CD14-positive monocyte (primary cell): Measurements from ENCODE around the gene CATSPERB. TPM values are rescaled to one million over a fixed set of nuclear protein-coding genes. Genes with fewer than 3 reads are reported as not detected.
"Not testable (repeated sequence)": the region's sequence is repeated elsewhere in the genome, so short reads cannot be mapped to it uniquely, and the experiment has no call there.

Source experiments
- DNase-seq, 3 donors: peaks; one replicate each; pipeline ENCODE4 v3.0.0-alpha.2; 2011 to 2022
- H2AFZ ChIP-seq: 2 replicates; pipeline ENCODE4 v1.6.0; 2012; ENCODE audit warnings: mild to moderate bottlenecking, low read depth, low read length, inconsistent platforms; ENCODE audit not compliant: insufficient read depth, poor library complexity, severe bottlenecking
- H3K27ac ChIP-seq, 2 donors: 1 replicate in 1 of 2; 2 replicates in 1 of 2; pipeline ENCODE4 v1.5.1; 2012 to 2013; ENCODE audit warnings: low read length in 2 of 2, control low read depth in 1 of 2, inconsistent platforms in 1 of 2, low read depth in 1 of 2, mild to moderate bottlenecking in 1 of 2
- H3K27me3 ChIP-seq, 2 donors: one replicate each; pipeline versions ENCODE4 v1.6.0 to v1.6.1; 2011 to 2013; ENCODE audit warnings: low read length in 2 of 2; ENCODE audit not compliant: control insufficient read depth in 2 of 2, insufficient read depth in 2 of 2
- H3K36me3 ChIP-seq, 2 donors: replicated peaks in 1 of 2; 1 replicate in 1 of 2; 2 replicates in 1 of 2; pipeline versions ENCODE4 v1.5.1 to v1.6.1; 2012 to 2013; ENCODE audit warnings: low read length in 2 of 2, control low read depth in 1 of 2, inconsistent platforms in 1 of 2, mild to moderate bottlenecking in 1 of 2; ENCODE audit not compliant: insufficient read depth in 2 of 2, control insufficient read depth in 1 of 2
- H3K4me1 ChIP-seq, 2 donors: 1 replicate in 1 of 2; 2 replicates in 1 of 2; pipeline versions ENCODE4 v1.5.1 to v1.6.1; 2012 to 2013; ENCODE audit warnings: low read length in 2 of 2, control low read depth in 1 of 2, inconsistent platforms in 1 of 2, mild to moderate bottlenecking in 1 of 2, moderate library complexity in 1 of 2; ENCODE audit not compliant: insufficient read depth in 2 of 2, control insufficient read depth in 1 of 2
- H3K4me2 ChIP-seq: replicated peaks from 2 replicates; pipeline ENCODE3; 2012; ENCODE audit warnings: low read length, moderate library complexity, mild to moderate bottlenecking; ENCODE audit not compliant: poor library complexity, severe bottlenecking; ENCODE audit errors: extremely low read depth
- H3K4me3 ChIP-seq, 3 experiments: fragments of 200-600 bp in 1 of 3; sonication (generic) in 1 of 3; replicated peaks in 1 of 3; 1 replicate in 2 of 3; 2 replicates in 1 of 3; pipeline ENCODE4 v1.5.1; 2011 to 2013; ENCODE audit warnings: low read length in 3 of 3, mild to moderate bottlenecking in 3 of 3, control low read depth in 2 of 3, low read depth in 2 of 3, inconsistent platforms in 1 of 3, moderate library complexity in 1 of 3
- H3K79me2 ChIP-seq: 2 replicates; pipeline ENCODE4 v1.6.0; 2012; ENCODE audit warnings: mild to moderate bottlenecking, control low read depth, inconsistent platforms, low read length, moderate library complexity; ENCODE audit not compliant: insufficient read depth
- H3K9ac ChIP-seq: 2 replicates; pipeline ENCODE4 v1.6.0; 2017; ENCODE audit warnings: low read length, mild to moderate bottlenecking; ENCODE audit not compliant: insufficient read depth, poor library complexity, severe bottlenecking
- H3K9me3 ChIP-seq, 2 donors: replicated peaks in 1 of 2; 1 replicate in 1 of 2; 2 replicates in 1 of 2; pipeline versions ENCODE4 v1.5.1 to v1.6.1; 2012 to 2013; ENCODE audit warnings: low read length in 2 of 2, control low read depth in 1 of 2; ENCODE audit not compliant: control insufficient read depth in 1 of 2, insufficient read depth in 1 of 2
- H4K20me1 ChIP-seq: 2 replicates; pipeline ENCODE4 v1.6.0; 2012; ENCODE audit warnings: mild to moderate bottlenecking, low read length, control low read depth, moderate library complexity; ENCODE audit not compliant: insufficient read depth
- H3K27ac Mint-ChIP-seq, 7 donors: one replicate each; pipeline ENCODE4 v1.8.0; 2020; ENCODE audit warnings: mild to moderate bottlenecking in 7 of 7, mixed read lengths in 7 of 7, moderate library complexity in 6 of 7, inconsistent platforms in 2 of 7
- H3K27me3 Mint-ChIP-seq, 3 donors: one replicate each; pipeline ENCODE4 v1.8.0; 2021 to 2022; ENCODE audit warnings: low read depth in 3 of 3, mild to moderate bottlenecking in 3 of 3, mixed read lengths in 3 of 3, moderate library complexity in 3 of 3, inconsistent platforms in 1 of 3
- H3K36me3 Mint-ChIP-seq, 2 donors: one replicate each; pipeline ENCODE4 v1.8.0; 2020; ENCODE audit warnings: mixed read lengths in 2 of 2, inconsistent platforms in 1 of 2, mild to moderate bottlenecking in 1 of 2
- H3K4me1 Mint-ChIP-seq: one replicate; pipeline ENCODE4 v1.8.0; 2020; ENCODE audit warnings: mild to moderate bottlenecking, mixed read lengths
- H3K4me3 Mint-ChIP-seq, 2 donors: one replicate each; pipeline ENCODE4 v1.8.0; 2020; ENCODE audit warnings: mild to moderate bottlenecking in 2 of 2, mixed read lengths in 2 of 2, moderate library complexity in 1 of 2
- H3K9me3 Mint-ChIP-seq, 7 donors: one replicate each; pipeline ENCODE4 v1.8.0; 2020 to 2022; ENCODE audit warnings: mixed read lengths in 7 of 7, mild to moderate bottlenecking in 6 of 7, moderate library complexity in 6 of 7, inconsistent platforms in 2 of 7
- CTCF ChIP-seq: fragments of 200-600 bp; IDR thresholded peaks from one replicate; pipeline ENCODE4 v1.8.0; 2022; ENCODE audit warnings: antibody characterized with exemption, mild to moderate bottlenecking
- WGBS: methylation state at CpG from one replicate; pipeline ENCODE4 v1.1.5; 2013; ENCODE audit warnings: missing lambda C conversion rate; ENCODE audit not compliant: insufficient coverage; 5-methylcytosine and 5-hydroxymethylcytosine counted together
- intact Hi-C, 2 donors: fragments of 100-400 bp; cut with micrococcal nuclease; formaldehyde crosslinking; loops; one replicate each; pipeline versions ENCODE4 v1.15.0 to v1.15.1; 2023
- polyA plus RNA-seq, 3 donors: library from polyadenylated mRNA; depleted of rRNA in 1 of 3; unstranded in 2 of 3; stranded (reverse) in 1 of 3; fragments of 300-500 nt in 2 of 3; fragments of >200 nt in 1 of 3; fragmentation: Illumina TruSeq in 2 of 3; gene quantifications; 1 replicate in 2 of 3; 2 replicates in 1 of 3; pipeline ENCODE4 v1.2.3, GENCODE V29; 2012 to 2021

Gene CATSPERB
- polyA plus RNA-seq, 3 donors: not detected

DNA sequence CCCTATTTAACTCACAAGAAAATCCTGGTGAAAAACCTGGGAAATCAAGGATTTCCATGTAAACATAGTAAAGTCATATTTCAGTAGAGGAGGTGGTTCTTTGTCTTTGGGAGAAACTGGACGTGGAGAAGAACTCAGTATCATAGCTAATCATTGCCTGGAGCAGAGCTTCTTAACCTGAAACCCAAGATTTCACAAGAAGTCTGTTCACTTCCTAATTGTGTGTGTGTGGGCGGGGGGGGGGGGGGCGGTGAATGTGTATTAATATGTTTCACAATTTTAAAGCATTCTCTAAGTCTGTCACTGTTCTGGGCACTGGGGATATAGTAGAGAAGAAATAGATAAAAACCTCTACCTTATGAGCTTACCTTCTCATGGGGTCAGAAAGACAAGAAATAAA, 125.0 kb downstream of the CATSPERB start:
- Histone ChIP-seq H3K79me2 (no peaks in the 10 kb centered on the region), H4K20me1 (no peaks in the 10 kb centered on the region), H3K9me3 (no peaks in the 10 kb centered on the region), H3K27me3 (no peaks in the 10 kb centered on the region), H3K4me3 (no peak overlapping the region), H3K9ac (no peak overlapping the region), H3K4me1 (peaks cover 9 to 10% of the 10 kb centered on the region in 2 donors), H2AFZ (no peak overlapping the region), H3K4me2 (no peak overlapping the region), H3K27ac (no peak overlapping the region), H3K36me3 (no peaks in the 10 kb centered on the region)
- WGBS: no CpG with 5 or more reads among the region's 3 CpGs
- DNase-seq: peak; percentile 29 to 59 (median 50)
- Mint-ChIP-seq H3K27me3 (peaks cover 0 to 5% (median under 1%) of the 10 kb centered on the region in 3 donors), H3K4me1 (peaks cover 11% of the 10 kb centered on the region), H3K36me3 (no peaks in the 10 kb centered on the region), H3K4me3 (no peak overlapping the region), H3K9me3 (no peaks in the 10 kb centered on the region), H3K27ac (peak overlapping the region in 2 of 7 donors; percentile 15 to 84)
- intact Hi-C loops: no loop called here
- no peak for TF ChIP-seq CTCF

DNA sequence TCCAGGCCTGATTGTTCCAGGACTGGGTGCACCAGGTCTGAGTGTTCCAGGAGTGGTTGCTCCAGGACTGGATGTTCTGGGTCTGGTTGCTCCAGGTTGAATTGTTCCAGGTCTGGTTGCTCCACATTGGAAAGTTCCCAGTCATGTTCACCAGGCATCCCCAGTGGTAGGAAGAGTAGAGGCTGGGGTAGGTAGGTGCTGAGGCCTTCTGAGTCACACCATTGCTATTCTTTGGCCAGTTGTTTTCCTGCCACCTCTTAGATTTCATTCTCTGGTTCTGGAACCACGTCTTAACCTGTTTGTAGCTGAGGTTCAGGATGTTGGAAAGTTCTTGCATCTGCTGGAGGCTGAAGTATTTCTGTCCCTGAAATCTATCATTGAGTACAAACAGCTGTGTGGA, 127.3 kb downstream of the CATSPERB start:
- Histone ChIP-seq H3K27me3 (peaks cover 0 to 11% of the 10 kb centered on the region in 2 donors), H2AFZ (peak overlapping the region; percentile 13)
- intact Hi-C loops, H3K4me1 ChIP-seq, H3K36me3 ChIP-seq, H3K27me3 Mint-ChIP-seq, H3K4me2 ChIP-seq, H3K36me3 Mint-ChIP-seq, H3K9me3 Mint-ChIP-seq, DNase-seq, H4K20me1 ChIP-seq, H3K27ac Mint-ChIP-seq, H3K79me2 ChIP-seq, H3K9ac ChIP-seq, H3K27ac ChIP-seq, H3K4me3 Mint-ChIP-seq, H3K4me3 ChIP-seq, H3K9me3 ChIP-seq: not testable (repeated sequence)
- peaks cover 11% of the 10 kb centered on the region for H3K4me1 Mint-ChIP-seq
- 100% methylated on average over 1 of the region's 1 CpG for WGBS
